ENCODE results near the gene PAX3.

DNA sequence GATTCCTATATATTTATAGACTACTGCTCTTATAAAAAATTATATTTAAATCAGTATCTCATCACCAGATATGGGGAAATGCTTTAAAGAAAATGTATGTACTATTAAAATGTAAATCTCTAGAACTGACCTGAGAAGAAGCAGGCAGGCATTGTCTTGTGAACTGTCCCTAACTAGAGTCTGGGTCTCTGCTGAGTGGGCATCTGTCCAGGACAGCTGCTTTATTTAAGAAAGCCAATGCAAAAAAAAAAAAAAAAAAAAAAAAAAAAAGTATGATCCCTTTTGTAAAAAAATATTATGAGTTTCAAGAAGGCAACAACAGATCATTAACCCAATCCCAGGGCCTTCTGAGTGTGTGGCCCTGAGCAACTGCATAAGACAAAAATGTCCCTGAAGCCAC lies 66.0 kb downstream of the PAX3 start:
- no peak for TF ChIP-seq CTCF (IDR thresholded peaks at IDR 0.05)
- no peak for TF ChIP-seq EZH2phosphoT487 (IDR thresholded peaks at IDR 0.05)
- TF ChIP-seq EZH2 (IDR thresholded peaks at IDR 0.05) = no peak

Measured in neural progenitor cell (in vitro differentiated cells).